Liver (tissue), 9 donors: ENCODE measurements around the gene ARHGEF4. TPM values are rescaled to one million over a fixed set of nuclear protein-coding genes. Genes with fewer than 3 reads are reported as not detected.

Experiments
- DNase-seq: peaks from one replicate; pipeline ENCODE4 v3.0.0-alpha.2; 2017; ENCODE audit warnings: low spot score
- H3K27ac ChIP-seq, 2 donors: one replicate each; pipeline ENCODE4 v1.7.0; 2013; ENCODE audit warnings: inconsistent platforms in 2 of 2, low read length in 2 of 2, control low read depth in 1 of 2, low read depth in 1 of 2, mild to moderate bottlenecking in 1 of 2
- H3K27me3 ChIP-seq, 4 donors: one replicate each; pipeline versions ENCODE4 v1.6.1 to v1.7.0; 2013; ENCODE audit warnings: low read length in 3 of 4, inconsistent platforms in 1 of 4, mild to moderate bottlenecking in 1 of 4, moderate library complexity in 1 of 4; ENCODE audit not compliant: control insufficient read depth in 4 of 4, insufficient read depth in 4 of 4
- H3K36me3 ChIP-seq, 4 donors: one replicate each; pipeline versions ENCODE4 v1.6.1 to v1.7.0; 2013; ENCODE audit warnings: low read length in 3 of 4, mild to moderate bottlenecking in 3 of 4, low read depth in 1 of 4, moderate library complexity in 1 of 4; ENCODE audit not compliant: control insufficient read depth in 4 of 4, insufficient read depth in 3 of 4
- H3K4me1 ChIP-seq, 4 donors: one replicate each; pipeline versions ENCODE4 v1.6.1 to v1.7.0; 2013; ENCODE audit warnings: low read length in 3 of 4, mild to moderate bottlenecking in 3 of 4, moderate library complexity in 1 of 4; ENCODE audit not compliant: control insufficient read depth in 4 of 4, insufficient read depth in 4 of 4
- H3K4me3 ChIP-seq, 3 donors: one replicate each; pipeline versions ENCODE4 v1.6.1 to v1.7.0; 2013; ENCODE audit warnings: low read length in 3 of 3, control low read depth in 1 of 3, low read depth in 1 of 3, mild to moderate bottlenecking in 1 of 3
- H3K9ac ChIP-seq, 2 donors: one replicate each; pipeline ENCODE4 v1.7.0; 2013; ENCODE audit warnings: low read length in 2 of 2, mild to moderate bottlenecking in 2 of 2, moderate library complexity in 2 of 2, control low read depth in 1 of 2, low read depth in 1 of 2
- H3K9me3 ChIP-seq, 4 donors: one replicate each; pipeline versions ENCODE4 v1.6.1 to v1.7.0; 2013; ENCODE audit warnings: low read length in 3 of 4; ENCODE audit not compliant: control insufficient read depth in 4 of 4
- ATF3 ChIP-seq: IDR thresholded peaks from 2 replicates; pipeline ENCODE4 v1.6.1; 2016; ENCODE audit warnings: antibody characterized with exemption
- CTCF ChIP-seq: fragments of 150-350 bp; IDR thresholded peaks from 2 replicates; pipeline ENCODE4 v1.5.1; 2017; ENCODE audit warnings: improper control_type of control experiment, low read depth, low read length; ENCODE audit not compliant: missing input control
- EGR1 ChIP-seq, 2 donors: IDR thresholded peaks; 2 replicates each; pipeline ENCODE4 v1.6.1; 2016 to 2018; ENCODE audit warnings: antibody characterized with exemption in 2 of 2, low read depth in 2 of 2
- FOXA1 ChIP-seq: IDR thresholded peaks from 2 replicates; pipeline ENCODE4 v1.6.1; 2016; ENCODE audit warnings: antibody characterized with exemption
- FOXA2 ChIP-seq: IDR thresholded peaks from 2 replicates; pipeline ENCODE4 v1.6.1; 2016; ENCODE audit warnings: antibody characterized with exemption
- GABPA ChIP-seq, 2 donors: IDR thresholded peaks in 1 of 2; conservative IDR thresholded peaks in 1 of 2; 2 replicates each; pipeline ENCODE4 v1.6.1; 2016; ENCODE audit warnings: antibody characterized with exemption in 2 of 2, mild to moderate bottlenecking in 1 of 2, moderate library complexity in 1 of 2
- HNF4A ChIP-seq, 2 donors: conservative IDR thresholded peaks; 2 replicates each; pipeline ENCODE4 v1.6.1; 2016; ENCODE audit warnings: antibody characterized with exemption in 2 of 2, mild to moderate bottlenecking in 2 of 2
- HNF4G ChIP-seq: IDR thresholded peaks from 2 replicates; pipeline ENCODE4 v1.6.1; 2016; ENCODE audit warnings: antibody characterized with exemption
- JUND ChIP-seq, 2 donors: IDR thresholded peaks; 2 replicates each; pipeline ENCODE4 v1.6.1; 2016; ENCODE audit warnings: antibody characterized with exemption in 2 of 2
- MAX ChIP-seq: IDR thresholded peaks from 2 replicates; pipeline ENCODE4 v1.6.1; 2016; ENCODE audit warnings: antibody characterized with exemption
- NR2F2 ChIP-seq: IDR thresholded peaks from 2 replicates; pipeline ENCODE4 v1.6.1; 2016; ENCODE audit warnings: antibody characterized with exemption
- RAD21 ChIP-seq, 2 donors: IDR thresholded peaks; 2 replicates each; pipeline ENCODE4 v1.6.1; 2016; ENCODE audit warnings: antibody characterized with exemption in 2 of 2, mild to moderate bottlenecking in 2 of 2
- REST ChIP-seq: IDR thresholded peaks from 2 replicates; pipeline ENCODE4 v1.6.1; 2016; ENCODE audit warnings: antibody characterized with exemption, mild to moderate bottlenecking
- RXRA ChIP-seq, 2 donors: IDR thresholded peaks; 2 replicates each; pipeline ENCODE4 v1.6.1; 2017 to 2018; ENCODE audit warnings: antibody characterized with exemption in 2 of 2, mild to moderate bottlenecking in 1 of 2
- SP1 ChIP-seq: IDR thresholded peaks from 2 replicates; pipeline ENCODE4 v1.6.1; 2018; ENCODE audit warnings: antibody characterized with exemption, mild to moderate bottlenecking
- TAF1 ChIP-seq: conservative IDR thresholded peaks from 2 replicates; pipeline ENCODE4 v1.6.1; 2016; ENCODE audit warnings: antibody characterized with exemption, mild to moderate bottlenecking
- YY1 ChIP-seq: IDR thresholded peaks from 2 replicates; pipeline ENCODE4 v1.6.1; 2016; ENCODE audit warnings: antibody characterized with exemption, mild to moderate bottlenecking
- ZBTB33 ChIP-seq: IDR thresholded peaks from 2 replicates; pipeline ENCODE4 v1.6.1; 2016; ENCODE audit warnings: antibody characterized with exemption
- WGBS: extraction: QIAGEN DNeasy Blood & Tissue Kit; methylation state at CpG from one replicate; pipeline ENCODE4 v1.1.7; 2013; 5-methylcytosine and 5-hydroxymethylcytosine counted together
- polyA plus RNA-seq, 2 donors: library from polyadenylated mRNA; stranded (reverse) in 1 of 2; unstranded in 1 of 2; fragments of 200-250 nt in 1 of 2; fragments of >200 nt in 1 of 2; fragmentation: Nextera tagmentation in 1 of 2; extraction: Ambion mirVana in 1 of 2; gene quantifications; one replicate each; pipeline versions ENCODE4 v1.2.1 to v1.2.3, GENCODE V29; 2013 to 2015
- total RNA-seq, 2 donors: library from RNA; depleted of rRNA; stranded (reverse); fragments of >200 nt; gene quantifications; one replicate each; pipeline ENCODE4 v1.2.3, GENCODE V29; 2014
- donor health status: healthy.
- donor health status: healthy.
- donor health status: healthy.
- donor health status: healthy.
- donor health status: healthy.

ARHGEF4 gene
- total and polyA plus RNA-seq, 4 donors = 0.08 TPM; not detected in 2

GRCh38 chr2:130878316-130878715, 41.6 kb downstream of the ARHGEF4 start:
- no peak for TF ChIP-seq EGR1 (IDR thresholded peaks at IDR 0.05; ENCODE audit: low read depth in 2 of 2)
- no peak for TF ChIP-seq YY1
- no peak for TF ChIP-seq GABPA (IDR thresholded peaks at IDR 0.05 in 1 of 2, conservative IDR thresholded peaks at IDR 0.05 in 1 of 2)
- no peak for TF ChIP-seq CTCF
- no peak for TF ChIP-seq HNF4G
- TF ChIP-seq RAD21 (IDR thresholded peaks at IDR 0.05) = no peak
- TF ChIP-seq REST = no peak
- no peak for TF ChIP-seq ZBTB33
- TF ChIP-seq NR2F2 = no peak
- no peak for TF ChIP-seq RXRA (IDR thresholded peaks at IDR 0.05)
- no peak for TF ChIP-seq HNF4A (conservative IDR thresholded peaks at IDR 0.05)
- no peak for TF ChIP-seq SP1
- no peak for TF ChIP-seq ATF3
- no peak for TF ChIP-seq TAF1
- no peak for TF ChIP-seq JUND (IDR thresholded peaks at IDR 0.05)
- no peak for TF ChIP-seq FOXA1
- no peak for TF ChIP-seq MAX
- no peak for TF ChIP-seq FOXA2
- Histone ChIP-seq H3K4me3 (no peak overlapping the region), H3K27ac (no peak overlapping the region), H3K4me1 (no peaks in the 10 kb centered on the region), H3K9ac (no peak overlapping the region), H3K9me3 (peaks cover 0 to 3% (median 0%) of the 10 kb centered on the region in 4 donors), H3K36me3 (no peaks in the 10 kb centered on the region), H3K27me3 (no peaks in the 10 kb centered on the region)
- DNase-seq = no peak
- 65% methylated on average over 3 of the region's 3 CpGs for WGBS
